ENCODE measurements around the gene MAN1A1. TPM values are rescaled to one million over a fixed set of nuclear protein-coding genes. Genes with fewer than 3 reads are reported as not detected.

The MAN1A1 gene
- total RNA-seq, 2 donors from 2014 or later = 41.7 to 43.7 TPM

DNA sequence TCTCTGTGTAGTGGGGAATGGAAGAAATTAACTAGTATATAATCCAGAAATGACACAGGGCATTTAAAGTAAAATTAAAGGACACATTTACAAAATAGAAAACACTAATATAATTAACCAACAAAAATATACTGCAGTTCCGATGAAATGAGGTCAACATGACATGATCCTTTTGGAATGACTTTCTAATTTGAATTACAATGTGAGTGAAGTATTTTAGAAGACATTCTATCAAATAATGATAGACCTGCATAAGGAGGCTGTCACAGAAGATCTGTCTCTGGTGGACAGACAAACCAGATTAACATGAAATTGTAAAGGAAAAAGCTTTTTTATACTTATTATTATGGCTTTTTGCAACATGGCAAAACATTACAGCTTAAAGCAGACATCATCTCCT, 170.5 kb downstream of the MAN1A1 start:
- Histone ChIP-seq H3K9ac (ENCODE audit: extremely low read depth, low read length, poor library complexity, severe bottlenecking) (no peak overlapping the region), H3K27ac (ENCODE audit: low read depth, low read length) (no peak overlapping the region), H3K4me1 (ENCODE audit: control insufficient read depth, insufficient read depth, low read length) (no peaks in the 10 kb centered on the region), H3K4me3 (ENCODE audit: low read length) (no peak overlapping the region), H3K36me3 (ENCODE audit: control insufficient read depth, insufficient read depth, low read length) (peaks cover 71% of the 10 kb centered on the region), H3K9me3 (ENCODE audit: control insufficient read depth, low read length) (no peaks in the 10 kb centered on the region), H3K27me3 (ENCODE audit: control insufficient read depth, insufficient read depth, low read length, poor library complexity, severe bottlenecking) (no peaks in the 10 kb centered on the region)
- no peak for DNase-seq
- no peak overlapping the region for H3K4me3 Mint-ChIP-seq
- H3K4me1 Mint-ChIP-seq = peaks cover 4% of the 10 kb centered on the region
- whole genome bisulfite sequencing, 2 experiments (ENCODE audit: insufficient coverage in 1 of 2, insufficient read length in 1 of 2) = 100% methylated on average over 1 of the region's 1 CpG; no CpG with 5 or more reads in 1 of the 2 experiments
- no peaks in the 10 kb centered on the region for H3K9me3 Mint-ChIP-seq
- no peak for TF ChIP-seq CTCF (conservative IDR thresholded peaks at IDR 0.05)
- H3K27me3 Mint-ChIP-seq (ENCODE audit: insufficient read depth) = no peaks in the 10 kb centered on the region
- peaks cover 46% of the 10 kb centered on the region for H3K36me3 Mint-ChIP-seq (ENCODE audit: low read depth)
- peak overlapping the region; percentile 72 for H3K27ac Mint-ChIP-seq

- Mint-ChIP-seq H3K4me3 (no peak overlapping the region), H3K27me3 (ENCODE audit: insufficient read depth) (no peaks in the 10 kb centered on the region), H3K27ac (no peak overlapping the region), H3K4me1 (peaks cover 8% of the 10 kb centered on the region), H3K9me3 (no peaks in the 10 kb centered on the region), H3K36me3 (ENCODE audit: low read depth) (peaks cover 31% of the 10 kb centered on the region)
- TF ChIP-seq CTCF (conservative IDR thresholded peaks at IDR 0.05) = no peak
- Histone ChIP-seq H3K27ac (ENCODE audit: low read depth, low read length) (no peak overlapping the region), H3K4me1 (ENCODE audit: control insufficient read depth, insufficient read depth, low read length) (no peaks in the 10 kb centered on the region), H3K9ac (ENCODE audit: extremely low read depth, low read length, poor library complexity, severe bottlenecking) (no peak overlapping the region), H3K9me3 (ENCODE audit: control insufficient read depth, low read length) (no peaks in the 10 kb centered on the region), H3K27me3 (ENCODE audit: control insufficient read depth, insufficient read depth, low read length, poor library complexity, severe bottlenecking) (no peaks in the 10 kb centered on the region), H3K4me3 (ENCODE audit: low read length) (no peak overlapping the region), H3K36me3 (ENCODE audit: control insufficient read depth, insufficient read depth, low read length) (peaks cover 49% of the 10 kb centered on the region)
- no peak for DNase-seq
- WGBS, 2 experiments (ENCODE audit: insufficient coverage in 1 of 2, insufficient read length in 1 of 2) = 69 to 83% methylated on average over 2 of the region's 3 CpGs
Measured at GRCh38 chr6:119176445-119176844, 173.1 kb downstream of the MAN1A1 start.

DNA sequence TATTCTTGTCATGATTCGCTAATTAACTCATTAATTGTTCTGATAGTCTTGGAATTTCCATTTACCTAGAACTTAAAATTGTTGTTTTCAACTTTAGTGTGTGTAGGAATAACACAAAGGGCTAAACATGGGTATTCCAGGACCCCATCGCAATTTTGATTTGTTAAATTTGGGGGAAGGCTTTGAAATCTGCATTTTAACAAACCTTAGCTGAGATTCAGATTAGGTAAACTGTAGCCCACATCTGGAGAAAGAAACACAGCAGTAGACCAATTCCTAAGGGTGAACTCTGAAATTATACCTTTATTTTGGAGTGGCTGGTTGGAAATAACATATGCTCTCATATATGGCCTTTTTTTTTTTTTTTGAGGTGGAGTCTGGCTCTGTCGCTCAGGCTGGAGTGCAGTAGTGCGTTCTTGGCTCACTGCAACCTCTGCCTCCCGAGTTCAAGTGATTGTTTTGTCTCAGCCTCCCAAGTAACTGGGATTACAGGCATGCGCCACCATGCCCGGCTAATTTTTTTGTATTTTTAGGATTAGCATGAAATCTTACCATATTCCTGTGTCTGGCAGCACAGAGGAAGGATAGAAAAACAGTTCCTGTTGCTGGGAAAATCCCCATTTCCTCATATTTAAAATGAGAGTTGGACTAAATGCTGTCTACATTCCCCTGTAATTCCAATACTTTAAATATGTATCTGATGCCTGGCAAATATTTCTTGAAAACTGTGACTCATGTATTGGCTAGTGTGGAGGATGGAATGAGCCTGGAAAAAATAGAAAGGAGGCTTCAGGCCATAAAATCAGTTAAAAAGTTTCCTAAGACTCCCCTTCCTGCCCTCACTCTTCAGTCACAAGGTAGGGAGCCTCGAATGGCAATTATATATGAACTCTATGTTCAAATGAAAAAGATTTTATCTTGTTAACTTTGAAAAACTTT, 174.4 kb downstream of the MAN1A1 start:
- Mint-ChIP-seq H3K27me3 (ENCODE audit: insufficient read depth) (no peaks in the 10 kb centered on the region), H3K27ac (no peak overlapping the region), H3K4me1 (peaks cover 19% of the 10 kb centered on the region), H3K36me3 (ENCODE audit: low read depth) (peaks cover 22% of the 10 kb centered on the region), H3K4me3 (no peak overlapping the region), H3K9me3 (no peaks in the 10 kb centered on the region)
- no peak for TF ChIP-seq CTCF (conservative IDR thresholded peaks at IDR 0.05)
- Histone ChIP-seq H3K27ac (ENCODE audit: low read depth, low read length) (no peak overlapping the region), H3K4me3 (ENCODE audit: low read length) (no peak overlapping the region), H3K9ac (ENCODE audit: extremely low read depth, low read length, poor library complexity, severe bottlenecking) (no peak overlapping the region), H3K9me3 (ENCODE audit: control insufficient read depth, low read length) (no peaks in the 10 kb centered on the region), H3K27me3 (ENCODE audit: control insufficient read depth, insufficient read depth, low read length, poor library complexity, severe bottlenecking) (no peaks in the 10 kb centered on the region), H3K4me1 (ENCODE audit: control insufficient read depth, insufficient read depth, low read length) (no peaks in the 10 kb centered on the region), H3K36me3 (ENCODE audit: control insufficient read depth, insufficient read depth, low read length) (peaks cover 36% of the 10 kb centered on the region)
- WGBS, 2 experiments (ENCODE audit: insufficient coverage in 1 of 2, insufficient read length in 1 of 2) = 92 to 100% methylated on average over 4 to 8 of the region's 8 CpGs
- no peak for DNase-seq
